Measurements from ENCODE around the gene LIPG. TPM values are rescaled to one million over a fixed set of nuclear protein-coding genes. Genes with fewer than 3 reads are reported as not detected.

The LIPG gene
- total and polyA plus RNA-seq, 2 of the 13 experiments (the other 11 are each of a cell fraction or from before 2014, with no cell fraction given): 0.96 to 10.8 TPM

DNA sequence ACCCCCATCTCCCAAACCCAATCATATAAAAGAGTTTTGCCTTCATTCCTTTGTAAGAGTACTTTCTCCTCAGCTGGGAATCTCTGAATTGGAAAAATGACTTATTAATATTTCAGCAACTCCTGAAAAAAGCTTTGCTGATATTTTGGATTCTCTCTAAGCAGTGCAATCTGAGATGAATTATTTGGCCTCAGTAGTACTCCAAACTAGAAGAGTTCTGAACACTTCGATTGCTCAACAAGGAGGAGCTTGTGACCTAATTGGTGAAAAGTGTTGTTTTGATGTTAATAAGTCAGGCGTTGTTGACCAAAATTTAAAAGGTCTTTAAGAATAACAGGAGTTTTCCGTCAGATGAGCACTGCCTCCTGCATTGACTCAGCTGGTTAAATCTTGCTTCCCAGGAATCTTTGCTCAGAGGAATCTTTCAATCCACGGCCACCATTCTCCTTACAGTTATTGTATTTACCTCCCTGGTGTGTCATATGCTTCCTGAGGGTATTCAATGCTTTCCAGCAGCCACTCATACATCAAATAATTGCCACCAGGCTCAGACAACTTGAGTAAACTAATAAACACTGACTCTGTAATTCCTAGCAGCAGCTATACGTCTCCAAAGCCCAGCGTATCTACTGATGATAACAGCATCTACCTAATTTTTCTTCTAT is 24.5 kb upstream of the LIPG start:
- H3K27ac ChIP-seq (ENCODE audit: extremely low read length, insufficient read depth, low read length): no peak overlapping the region
- no peak overlapping the region for H3K4me2 ChIP-seq (ENCODE audit: low read depth, low read length)
- H4K20me1 ChIP-seq (ENCODE audit: insufficient read depth, low read length): no peaks in the 10 kb centered on the region
- intact Hi-C loops (cut with micrococcal nuclease; ENCODE audit: unreplicated experiment) (no loop called here), in situ Hi-C loops (cut with HindIII; ENCODE audit: extremely low pct_ligation_motif_present, low pct_unique_long_range_greater_than_20kb) (no loop called here)
- H3K9me3 ChIP-seq (ENCODE audit: low read length): no peaks in the 10 kb centered on the region
- H3K79me2 ChIP-seq (ENCODE audit: insufficient read depth, low read length): no peaks in the 10 kb centered on the region
- H2AFZ ChIP-seq (ENCODE audit: low read length): no peak overlapping the region
- 26% methylated on average over 6 of the region's 6 CpGs for WGBS (ENCODE audit: low lambda C conversion rate)
- CTCF ChIA-PET (ENCODE audit: low intra/inter-chr PET ratio, low total read pairs): no interaction called here
- no TSS peak for BruUV-seq (replicated peaks)
- TF ChIP-seq ZNF605 (CRISPR knock-in tag; IDR thresholded peaks at IDR 0.05): no peak
- no peak for TF ChIP-seq SKI (IDR thresholded peaks at IDR 0.05; ENCODE audit: partially characterized antibody)
- no peak for TF ChIP-seq ARNTL (CRISPR knock-in tag; IDR thresholded peaks at IDR 0.05)
- TF ChIP-seq NR2F1 (CRISPR knock-in tag; IDR thresholded peaks at IDR 0.05): no peak
- TF ChIP-seq TAF15 (IDR thresholded peaks at IDR 0.05; ENCODE audit: low read depth, low read length, poor library complexity, severe bottlenecking): no peak
- no peak for TF ChIP-seq ZMYM3 (CRISPR knock-in tag; IDR thresholded peaks at IDR 0.05)
- no peak for TF ChIP-seq ZFY (CRISPR knock-in tag; IDR thresholded peaks at IDR 0.05)
- TF ChIP-seq ZNF10 (CRISPR knock-in tag; IDR thresholded peaks at IDR 0.05; ENCODE audit: borderline replicate concordance, low read depth): no peak
- peaks cover 2% of the 10 kb centered on the region; the same call in 1 of the 2 replicates for H3K4me1 ChIP-seq (ENCODE audit: insufficient read depth, low read length)
- H3K36me3 ChIP-seq (replicated peaks in 1 of 2; ENCODE audit: control insufficient read depth in 1 of 2, insufficient read depth in 2 of 2, low read length in 2 of 2): no peaks in the 10 kb centered on the region
- H3K9ac ChIP-seq (ENCODE audit: insufficient read depth, low read depth, low read length): no peak overlapping the region
- H3K4me3 ChIP-seq (replicated peaks in 1 of 3; ENCODE audit: insufficient read depth in 1 of 3, low read depth in 2 of 3, low read length in 3 of 3): no peak overlapping the region
- ATAC-seq (no peak), FAIRE-seq (no peak), DNase-seq (ENCODE audit: low spot score) (no peak)
- POLR2A ChIA-PET: no interaction called here
- H3K27me3 ChIP-seq (ENCODE audit: control insufficient read depth in 1 of 2, insufficient read depth in 2 of 2, low read length in 2 of 2): peaks cover 0 to 3% of the 10 kb centered on the region in 2 experiments; a peak in 1 of 5 replicates

DNA sequence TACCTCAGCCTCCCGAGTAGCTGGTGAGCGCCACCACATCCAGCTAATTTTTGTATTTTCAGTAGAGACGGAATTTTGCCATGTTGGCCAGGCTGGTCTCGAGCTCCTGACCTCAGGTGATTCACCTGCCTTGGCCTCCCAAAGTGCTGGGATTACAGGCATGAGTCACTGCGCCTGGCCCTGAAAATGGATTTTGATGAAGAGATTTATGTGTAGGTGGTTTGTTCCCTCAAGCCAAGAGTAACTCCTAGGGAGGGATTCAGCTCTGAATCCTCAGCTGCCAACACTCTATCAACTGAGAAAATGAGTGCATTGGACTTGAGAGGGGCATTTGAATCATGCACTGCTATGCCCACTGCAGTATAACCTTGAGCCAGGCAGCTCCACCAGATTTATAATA is 17.5 kb upstream of the LIPG start:
- DNase-seq (ENCODE audit: low spot score): no peak
- H3K27me3 ChIP-seq (ENCODE audit: control insufficient read depth in 1 of 2, insufficient read depth in 2 of 2, low read length in 2 of 2): peaks cover 0 to 3% of the 10 kb centered on the region in 2 experiments; a peak in 2 of 5 replicates
- 39% methylated on average over 5 of the region's 5 CpGs for WGBS (ENCODE audit: low lambda C conversion rate)
- BruUV-seq (replicated peaks): no TSS peak
- no peak overlapping the region for H3K4me2 ChIP-seq (ENCODE audit: low read depth, low read length)
- no peaks in the 10 kb centered on the region for H4K20me1 ChIP-seq (ENCODE audit: insufficient read depth, low read length)
- intact Hi-C loops (cut with micrococcal nuclease; ENCODE audit: unreplicated experiment): no loop called here
- H3K27ac ChIP-seq (ENCODE audit: extremely low read length, insufficient read depth, low read length): no peak overlapping the region
- no peak for ATAC-seq
- CTCF ChIA-PET (ENCODE audit: low intra/inter-chr PET ratio, low total read pairs): no interaction called here
- FAIRE-seq: no peak
- no peak overlapping the region for H2AFZ ChIP-seq (ENCODE audit: low read length)
- H3K9me3 ChIP-seq (ENCODE audit: low read length): no peaks in the 10 kb centered on the region
- no peaks in the 10 kb centered on the region for H3K4me1 ChIP-seq (ENCODE audit: insufficient read depth, low read length)
- no peaks in the 10 kb centered on the region for H3K79me2 ChIP-seq (ENCODE audit: insufficient read depth, low read length)
- H3K9ac ChIP-seq (ENCODE audit: insufficient read depth, low read depth, low read length): no peak overlapping the region
- POLR2A ChIA-PET: no interaction called here
- H3K36me3 ChIP-seq (replicated peaks in 1 of 2; ENCODE audit: control insufficient read depth in 1 of 2, insufficient read depth in 2 of 2, low read length in 2 of 2): no peaks in the 10 kb centered on the region
- in situ Hi-C loops (cut with HindIII; ENCODE audit: extremely low pct_ligation_motif_present, low pct_unique_long_range_greater_than_20kb): no loop called here
- no peak overlapping the region for H3K4me3 ChIP-seq (replicated peaks in 1 of 3; ENCODE audit: insufficient read depth in 1 of 3, low read depth in 2 of 3, low read length in 3 of 3)
- TF ChIP-seq ATM (IDR thresholded peaks at IDR 0.05; ENCODE audit: borderline replicate concordance): no peak
- no peak for TF ChIP-seq CBFB (CRISPR knock-in tag; IDR thresholded peaks at IDR 0.05)
- no peak for TF ChIP-seq ZNF776 (CRISPR knock-in tag; IDR thresholded peaks at IDR 0.05)
- TF ChIP-seq, protein P1, sequence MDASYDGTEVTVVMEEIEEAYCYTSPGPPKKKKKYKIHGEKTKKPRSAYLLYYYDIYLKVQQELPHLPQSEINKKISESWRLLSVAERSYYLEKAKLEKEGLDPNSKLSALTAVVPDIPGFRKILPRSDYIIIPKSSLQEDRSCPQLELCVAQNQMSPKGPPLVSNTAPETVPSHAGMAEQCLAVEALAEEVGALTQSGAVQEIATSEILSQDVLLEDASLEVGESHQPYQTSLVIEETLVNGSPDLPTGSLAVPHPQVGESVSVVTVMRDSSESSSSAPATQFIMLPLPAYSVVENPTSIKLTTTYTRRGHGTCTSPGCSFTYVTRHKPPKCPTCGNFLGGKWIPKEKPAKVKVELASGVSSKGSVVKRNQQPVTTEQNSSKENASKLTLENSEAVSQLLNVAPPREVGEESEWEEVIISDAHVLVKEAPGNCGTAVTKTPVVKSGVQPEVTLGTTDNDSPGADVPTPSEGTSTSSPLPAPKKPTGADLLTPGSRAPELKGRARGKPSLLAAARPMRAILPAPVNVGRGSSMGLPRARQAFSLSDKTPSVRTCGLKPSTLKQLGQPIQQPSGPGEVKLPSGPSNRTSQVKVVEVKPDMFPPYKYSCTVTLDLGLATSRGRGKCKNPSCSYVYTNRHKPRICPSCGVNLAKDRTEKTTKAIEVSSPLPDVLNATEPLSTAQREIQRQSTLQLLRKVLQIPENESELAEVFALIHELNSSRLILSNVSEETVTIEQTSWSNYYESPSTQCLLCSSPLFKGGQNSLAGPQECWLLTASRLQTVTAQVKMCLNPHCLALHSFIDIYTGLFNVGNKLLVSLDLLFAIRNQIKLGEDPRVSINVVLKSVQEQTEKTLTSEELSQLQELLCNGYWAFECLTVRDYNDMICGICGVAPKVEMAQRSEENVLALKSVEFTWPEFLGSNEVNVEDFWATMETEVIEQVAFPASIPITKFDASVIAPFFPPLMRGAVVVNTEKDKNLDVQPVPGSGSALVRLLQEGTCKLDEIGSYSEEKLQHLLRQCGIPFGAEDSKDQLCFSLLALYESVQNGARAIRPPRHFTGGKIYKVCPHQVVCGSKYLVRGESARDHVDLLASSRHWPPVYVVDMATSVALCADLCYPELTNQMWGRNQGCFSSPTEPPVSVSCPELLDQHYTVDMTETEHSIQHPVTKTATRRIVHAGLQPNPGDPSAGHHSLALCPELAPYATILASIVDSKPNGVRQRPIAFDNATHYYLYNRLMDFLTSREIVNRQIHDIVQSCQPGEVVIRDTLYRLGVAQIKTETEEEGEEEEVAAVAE (CRISPR knock-in tag; IDR thresholded peaks at IDR 0.05; ENCODE audit: borderline replicate concordance): no peak
- no peak for TF ChIP-seq TCF7L2 (IDR thresholded peaks at IDR 0.05; ENCODE audit: low read depth, low read length)
- no peak for TF ChIP-seq MAZ (IDR thresholded peaks at IDR 0.05; ENCODE audit: borderline replicate concordance, low read depth, low read length)
- TF ChIP-seq MAZ (CRISPR knock-in tag; IDR thresholded peaks at IDR 0.05; ENCODE audit: low read depth): no peak
- TF ChIP-seq MAF1 (CRISPR knock-in tag; IDR thresholded peaks at IDR 0.05; ENCODE audit: borderline replicate concordance): no peak
